Naive B cell (primary cell): ENCODE data around the gene FAM236B. TPM values are rescaled to one million over a fixed set of nuclear protein-coding genes. Genes with fewer than 3 reads are reported as not detected.
"Not testable (repeated sequence)": the region's sequence is repeated elsewhere in the genome, so short reads cannot be mapped to it uniquely, and the experiment has no call there.

ENCODE experiments used
- ATAC-seq, 2 donors: fragments of 150-1000 bp; cut with Tn5 transposase; 2 replicates each; pipeline ENCODE4 v1.10.0; 2021; ENCODE audit warnings: low read depth in 2 of 2, mild to moderate bottlenecking in 2 of 2, moderate library complexity in 2 of 2
- DNase-seq: peaks from one replicate; pipeline ENCODE4 v3.0.0; 2022
- H3K27ac Mint-ChIP-seq, 6 donors: one replicate each; pipeline ENCODE4 v1.8.0; 2020 to 2022; ENCODE audit warnings: mild to moderate bottlenecking in 6 of 6, mixed read lengths in 6 of 6, moderate library complexity in 5 of 6, inconsistent platforms in 2 of 6
- H3K27me3 Mint-ChIP-seq, 3 donors: one replicate each; pipeline ENCODE4 v1.8.0; 2021 to 2022; ENCODE audit warnings: mixed read lengths in 3 of 3, mild to moderate bottlenecking in 1 of 3
- H3K36me3 Mint-ChIP-seq, 2 donors: one replicate each; pipeline ENCODE4 v1.8.0; 2020 to 2022; ENCODE audit warnings: mixed read lengths in 2 of 2, inconsistent platforms in 1 of 2, mild to moderate bottlenecking in 1 of 2
- H3K4me1 Mint-ChIP-seq, 3 donors: one replicate each; pipeline ENCODE4 v1.8.0; 2020 to 2022; ENCODE audit warnings: mixed read lengths in 3 of 3, inconsistent platforms in 1 of 3, mild to moderate bottlenecking in 1 of 3, moderate library complexity in 1 of 3
- H3K4me3 Mint-ChIP-seq, 8 donors: one replicate each; pipeline ENCODE4 v1.8.0; 2020 to 2022; ENCODE audit warnings: mild to moderate bottlenecking in 8 of 8, mixed read lengths in 8 of 8, moderate library complexity in 8 of 8, inconsistent platforms in 2 of 8
- H3K9me3 Mint-ChIP-seq, 7 donors: one replicate each; pipeline ENCODE4 v1.8.0; 2020 to 2022; ENCODE audit warnings: mixed read lengths in 7 of 7, mild to moderate bottlenecking in 5 of 7, inconsistent platforms in 2 of 7, moderate library complexity in 1 of 7
- polyA plus RNA-seq, 6 donors: library from polyadenylated mRNA; unstranded; fragments of 300-500 nt; fragmentation: Illumina TruSeq; gene quantifications; one replicate each; pipeline ENCODE4 v1.2.3, GENCODE V29; 2021; ENCODE audit warnings: low read depth in 6 of 6

Gene FAM236B
- polyA plus RNA-seq, result not detected

GRCh38 chrX:72782560-72782959 is at the start of gene FAM236B:
Gene FAM236B (minus strand): TSS chrX:72782660. CDS start chrX:72782560, 100 bp downstream.
- H3K36me3 Mint-ChIP-seq, DNase-seq, H3K27ac Mint-ChIP-seq, ATAC-seq, H3K4me3 Mint-ChIP-seq, H3K4me1 Mint-ChIP-seq, H3K9me3 Mint-ChIP-seq, H3K27me3 Mint-ChIP-seq: not testable (repeated sequence)

- H3K4me1 Mint-ChIP-seq, H3K27me3 Mint-ChIP-seq, DNase-seq, H3K4me3 Mint-ChIP-seq, H3K9me3 Mint-ChIP-seq, H3K27ac Mint-ChIP-seq, ATAC-seq, H3K36me3 Mint-ChIP-seq: not testable (repeated sequence)
These were observed 48.2 kb upstream of the FAM236B start for GRCh38 chrX:72830701-72831100.

- H3K4me3 Mint-ChIP-seq, H3K36me3 Mint-ChIP-seq, H3K4me1 Mint-ChIP-seq: not testable (repeated sequence)
These were observed 25.6 kb upstream of the FAM236B start, which contains the start of gene FAM236D for GRCh38 chrX:72808110-72808509. Gene FAM236D (minus strand): TSS chrX:72808210. CDS start chrX:72808110, 100 bp downstream.

GRCh38 chrX:72790390-72790789 is 7.9 kb upstream of the FAM236B start:
- not testable (repeated sequence) for H3K4me1 Mint-ChIP-seq, H3K27ac Mint-ChIP-seq, DNase-seq, H3K36me3 Mint-ChIP-seq, H3K4me3 Mint-ChIP-seq, H3K9me3 Mint-ChIP-seq, ATAC-seq, H3K27me3 Mint-ChIP-seq

More at GRCh38 chrX:72808110-72808509, 25.6 kb upstream of the FAM236B start, which contains the start of gene FAM236D:
- ATAC-seq, H3K27me3 Mint-ChIP-seq, H3K27ac Mint-ChIP-seq, H3K9me3 Mint-ChIP-seq, DNase-seq: not testable (repeated sequence)

- not testable (repeated sequence) for DNase-seq, H3K4me3 Mint-ChIP-seq, H3K4me1 Mint-ChIP-seq, H3K27me3 Mint-ChIP-seq, H3K27ac Mint-ChIP-seq, H3K9me3 Mint-ChIP-seq, H3K36me3 Mint-ChIP-seq, ATAC-seq
These were observed 5.7 kb upstream of the FAM236B start for GRCh38 chrX:72788142-72788541.

- not testable (repeated sequence) for H3K27me3 Mint-ChIP-seq, DNase-seq, H3K9me3 Mint-ChIP-seq, ATAC-seq, H3K4me3 Mint-ChIP-seq, H3K4me1 Mint-ChIP-seq, H3K36me3 Mint-ChIP-seq, H3K27ac Mint-ChIP-seq
These were observed 1.5 kb upstream of the FAM236B start for GRCh38 chrX:72783964-72784363.

- not testable (repeated sequence) for DNase-seq, H3K36me3 Mint-ChIP-seq, H3K27me3 Mint-ChIP-seq, ATAC-seq, H3K27ac Mint-ChIP-seq, H3K9me3 Mint-ChIP-seq, H3K4me1 Mint-ChIP-seq, H3K4me3 Mint-ChIP-seq
These were observed 991 bp upstream of the FAM236B start for GRCh38 chrX:72783365-72783936.

GRCh38 chrX:72778146-72778545 is 4.3 kb downstream of the FAM236B start:
- not testable (repeated sequence) for H3K9me3 Mint-ChIP-seq, H3K27me3 Mint-ChIP-seq, H3K4me3 Mint-ChIP-seq, H3K36me3 Mint-ChIP-seq, H3K27ac Mint-ChIP-seq, H3K4me1 Mint-ChIP-seq, ATAC-seq, DNase-seq

GRCh38 chrX:72777467-72777790 is 5.0 kb downstream of the FAM236B start:
- peak; percentile 76 to 82 for ATAC-seq
- H3K27me3 Mint-ChIP-seq, H3K4me1 Mint-ChIP-seq, H3K36me3 Mint-ChIP-seq, H3K27ac Mint-ChIP-seq, DNase-seq, H3K9me3 Mint-ChIP-seq, H3K4me3 Mint-ChIP-seq: not testable (repeated sequence)

- not testable (repeated sequence) for H3K9me3 Mint-ChIP-seq, H3K27ac Mint-ChIP-seq
- ATAC-seq, result peak; percentile 75 to 81
These were observed 5.6 kb downstream of the FAM236B start, which contains the start of gene DMRTC1B for GRCh38 chrX:72776653-72777466. Gene DMRTC1B (plus strand): TSS chrX:72776890. CDS start chrX:72845136, 68,246 bp downstream.

GRCh38 chrX:72760454-72760853 is 22.0 kb downstream of the FAM236B start:
- not testable (repeated sequence) for H3K27ac Mint-ChIP-seq, H3K36me3 Mint-ChIP-seq, ATAC-seq, H3K4me3 Mint-ChIP-seq, H3K9me3 Mint-ChIP-seq, DNase-seq, H3K27me3 Mint-ChIP-seq, H3K4me1 Mint-ChIP-seq

More at GRCh38 chrX:72776653-72777466, 5.6 kb downstream of the FAM236B start, which contains the start of gene DMRTC1B:
- H3K27me3 Mint-ChIP-seq, H3K4me1 Mint-ChIP-seq, DNase-seq, H3K36me3 Mint-ChIP-seq, H3K4me3 Mint-ChIP-seq: not testable (repeated sequence)

GRCh38 chrX:72748545-72748944 is 33.9 kb downstream of the FAM236B start:
- not testable (repeated sequence) for H3K4me3 Mint-ChIP-seq, H3K27ac Mint-ChIP-seq, H3K27me3 Mint-ChIP-seq, H3K4me1 Mint-ChIP-seq, DNase-seq, H3K36me3 Mint-ChIP-seq, H3K9me3 Mint-ChIP-seq, ATAC-seq

GRCh38 chrX:72745546-72745945 is 36.9 kb downstream of the FAM236B start:
- H3K9me3 Mint-ChIP-seq, H3K27me3 Mint-ChIP-seq, H3K27ac Mint-ChIP-seq, H3K36me3 Mint-ChIP-seq, H3K4me3 Mint-ChIP-seq, DNase-seq, ATAC-seq, H3K4me1 Mint-ChIP-seq: not testable (repeated sequence)

GRCh38 chrX:72735561-72735960 is 46.9 kb downstream of the FAM236B start:
- no peak overlapping the region for H3K27ac Mint-ChIP-seq
- H3K9me3 Mint-ChIP-seq, result peaks cover 0 to 5% (median 0%) of the 10 kb centered on the region in 7 donors
- peaks cover 15 to 57% (median 32%) of the 10 kb centered on the region in 3 donors for H3K27me3 Mint-ChIP-seq
- H3K4me1 Mint-ChIP-seq, result no peaks in the 10 kb centered on the region
- no peaks in the 10 kb centered on the region for H3K36me3 Mint-ChIP-seq
- ATAC-seq (no peak), DNase-seq (no peak)
- H3K4me3 Mint-ChIP-seq, result no peak overlapping the region
